ENCODE data around the gene SDR42E2.

DNA sequence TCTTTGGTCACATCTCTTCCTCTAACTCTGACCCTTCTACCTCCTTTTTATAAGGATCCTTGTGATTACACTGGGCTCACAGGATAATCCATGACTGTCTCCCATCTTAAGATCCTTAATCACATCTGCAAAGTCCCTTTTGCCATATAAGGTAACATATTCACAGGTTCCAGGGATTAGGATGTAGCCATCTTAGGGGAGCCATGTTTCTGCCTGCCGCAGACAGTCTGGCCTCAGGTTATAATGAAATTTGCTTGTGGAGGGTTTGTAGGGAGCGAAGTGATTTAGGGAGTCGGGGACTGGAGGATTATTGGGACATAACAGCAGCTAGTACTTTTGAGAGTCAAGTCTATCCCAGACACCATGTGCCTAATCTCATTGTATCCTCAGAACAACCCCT lies 51.5 kb downstream of the SDR42E2 start:
- TF ChIP-seq, protein P1, sequence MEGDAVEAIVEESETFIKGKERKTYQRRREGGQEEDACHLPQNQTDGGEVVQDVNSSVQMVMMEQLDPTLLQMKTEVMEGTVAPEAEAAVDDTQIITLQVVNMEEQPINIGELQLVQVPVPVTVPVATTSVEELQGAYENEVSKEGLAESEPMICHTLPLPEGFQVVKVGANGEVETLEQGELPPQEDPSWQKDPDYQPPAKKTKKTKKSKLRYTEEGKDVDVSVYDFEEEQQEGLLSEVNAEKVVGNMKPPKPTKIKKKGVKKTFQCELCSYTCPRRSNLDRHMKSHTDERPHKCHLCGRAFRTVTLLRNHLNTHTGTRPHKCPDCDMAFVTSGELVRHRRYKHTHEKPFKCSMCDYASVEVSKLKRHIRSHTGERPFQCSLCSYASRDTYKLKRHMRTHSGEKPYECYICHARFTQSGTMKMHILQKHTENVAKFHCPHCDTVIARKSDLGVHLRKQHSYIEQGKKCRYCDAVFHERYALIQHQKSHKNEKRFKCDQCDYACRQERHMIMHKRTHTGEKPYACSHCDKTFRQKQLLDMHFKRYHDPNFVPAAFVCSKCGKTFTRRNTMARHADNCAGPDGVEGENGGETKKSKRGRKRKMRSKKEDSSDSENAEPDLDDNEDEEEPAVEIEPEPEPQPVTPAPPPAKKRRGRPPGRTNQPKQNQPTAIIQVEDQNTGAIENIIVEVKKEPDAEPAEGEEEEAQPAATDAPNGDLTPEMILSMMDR (IDR thresholded peaks at IDR 0.05) = no peak
- TF ChIP-seq EZH2 (IDR thresholded peaks at IDR 0.05) (no peak), EZH2phosphoT487 (IDR thresholded peaks at IDR 0.05) (no peak)
